Muscle layer of duodenum (tissue), 2 donors: ENCODE data around the gene SCUBE2.
A peak's percentile ranks its signal among the peaks of the same experiment; 100 is the strongest.
"Not testable (repeated sequence)": the region's sequence is repeated elsewhere in the genome, so short reads cannot be mapped to it uniquely, and the experiment has no call there.

Source experiments
- H3K27ac ChIP-seq: one replicate; pipeline ENCODE4 v1.7.0; 2013; ENCODE audit warnings: mild to moderate bottlenecking, low read length
- H3K27me3 ChIP-seq: one replicate; pipeline ENCODE4 v1.7.0; 2013; ENCODE audit warnings: low read depth, mild to moderate bottlenecking, control low read depth, low read length
- H3K36me3 ChIP-seq, 2 donors: one replicate each; pipeline ENCODE4 v1.7.0; 2013; ENCODE audit warnings: low read length in 2 of 2, control low read depth in 1 of 2, mild to moderate bottlenecking in 1 of 2; ENCODE audit not compliant: insufficient read depth in 2 of 2, control insufficient read depth in 1 of 2
- H3K4me1 ChIP-seq, 2 donors: one replicate each; pipeline ENCODE4 v1.7.0; 2013; ENCODE audit warnings: low read length in 2 of 2, mild to moderate bottlenecking in 2 of 2, control low read depth in 1 of 2, moderate library complexity in 1 of 2; ENCODE audit not compliant: insufficient read depth in 2 of 2, control insufficient read depth in 1 of 2
- H3K4me3 ChIP-seq, 2 donors: one replicate each; pipeline ENCODE4 v1.7.0; 2013; ENCODE audit warnings: low read length in 2 of 2, low read depth in 1 of 2, mild to moderate bottlenecking in 1 of 2
- H3K9me3 ChIP-seq, 2 donors: one replicate each; pipeline ENCODE4 v1.7.0; 2013; ENCODE audit warnings: low read length in 2 of 2, control low read depth in 1 of 2, mild to moderate bottlenecking in 1 of 2; ENCODE audit not compliant: control insufficient read depth in 1 of 2
- donor health status: healthy.

Gene SCUBE2

GRCh38 chr11:9099617-9100016, 8.2 kb upstream of the SCUBE2 start:
- Histone ChIP-seq H3K4me1 (no peaks in the 10 kb centered on the region), H3K4me3 (no peak overlapping the region), H3K36me3 (no peaks in the 10 kb centered on the region), H3K9me3 (no peaks in the 10 kb centered on the region), H3K27me3 (no peaks in the 10 kb centered on the region), H3K27ac (no peak overlapping the region)

GRCh38 chr11:9098455-9098854, 7.1 kb upstream of the SCUBE2 start:
- H3K9me3 ChIP-seq, H3K27ac ChIP-seq: not testable (repeated sequence)

DNA sequence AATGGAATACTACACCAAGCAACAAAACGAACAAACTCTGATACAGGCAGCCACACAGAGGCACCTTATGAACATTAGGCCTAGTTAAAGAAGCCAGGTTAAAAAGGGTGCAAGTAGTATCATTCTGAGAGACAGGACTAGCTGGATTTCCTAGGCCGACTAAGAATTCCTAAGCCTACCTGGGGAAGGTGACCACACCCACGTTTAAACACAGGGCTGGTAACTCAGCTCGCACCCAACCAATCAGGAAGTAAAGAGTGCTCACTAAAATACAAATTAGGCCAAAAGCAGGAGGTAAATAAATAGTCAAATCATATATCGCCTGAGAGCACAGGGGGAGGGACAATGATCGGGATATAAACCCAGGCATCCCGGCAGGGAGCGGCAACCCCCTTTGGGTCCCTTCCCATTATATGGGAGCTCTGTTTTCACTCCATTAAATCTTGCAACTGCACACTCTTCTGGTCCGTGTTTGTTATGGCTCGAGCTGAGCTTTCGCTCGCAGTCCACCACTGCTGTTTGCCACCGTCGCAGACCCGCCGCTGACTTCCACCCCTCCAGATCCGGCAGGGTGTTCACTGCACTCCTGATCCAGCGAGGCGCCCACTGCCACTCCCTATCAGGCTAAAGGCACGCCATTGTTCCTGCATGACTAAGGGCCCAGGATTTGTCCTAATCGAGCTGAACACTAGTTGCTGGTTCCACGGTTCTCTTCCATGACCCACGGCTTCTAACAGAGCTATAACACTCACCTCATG, 6.0 kb upstream of the SCUBE2 start:
- not testable (repeated sequence) for H3K4me3 ChIP-seq, H3K27ac ChIP-seq, H3K27me3 ChIP-seq, H3K36me3 ChIP-seq, H3K9me3 ChIP-seq, H3K4me1 ChIP-seq

More at GRCh38 chr11:9098455-9098854, 7.1 kb upstream of the SCUBE2 start:
- H3K36me3 ChIP-seq, H3K4me1 ChIP-seq, H3K27me3 ChIP-seq, H3K4me3 ChIP-seq: not testable (repeated sequence)

GRCh38 chr11:9096427-9096826, 5.0 kb upstream of the SCUBE2 start:
- Histone ChIP-seq H3K27me3 (no peaks in the 10 kb centered on the region), H3K4me3 (no peak overlapping the region), H3K9me3 (no peaks in the 10 kb centered on the region), H3K36me3 (no peaks in the 10 kb centered on the region), H3K4me1 (no peaks in the 10 kb centered on the region), H3K27ac (no peak overlapping the region)

GRCh38 chr11:9095421-9095820, 4.0 kb upstream of the SCUBE2 start:
- no peak overlapping the region for H3K4me3 ChIP-seq
- H3K27me3 ChIP-seq, result no peaks in the 10 kb centered on the region
- no peak overlapping the region for H3K27ac ChIP-seq
- H3K36me3 ChIP-seq, result no peaks in the 10 kb centered on the region
- H3K4me1 ChIP-seq, result no peaks in the 10 kb centered on the region
- no peaks in the 10 kb centered on the region for H3K9me3 ChIP-seq

GRCh38 chr11:9094420-9094819, 3.0 kb upstream of the SCUBE2 start:
- Histone ChIP-seq H3K27me3 (no peaks in the 10 kb centered on the region), H3K9me3 (no peaks in the 10 kb centered on the region), H3K36me3 (no peaks in the 10 kb centered on the region), H3K4me3 (no peak overlapping the region), H3K4me1 (no peaks in the 10 kb centered on the region), H3K27ac (no peak overlapping the region)

- Histone ChIP-seq H3K9me3 (no peaks in the 10 kb centered on the region), H3K27ac (no peak overlapping the region), H3K36me3 (no peaks in the 10 kb centered on the region), H3K4me1 (no peaks in the 10 kb centered on the region), H3K4me3 (no peak overlapping the region), H3K27me3 (no peaks in the 10 kb centered on the region)
Observed at GRCh38 chr11:9092853-9093778, 1.7 kb upstream of the SCUBE2 start.

GRCh38 chr11:9092072-9092471, 673 bp upstream of the SCUBE2 start:
- Histone ChIP-seq H3K36me3 (no peaks in the 10 kb centered on the region), H3K9me3 (no peaks in the 10 kb centered on the region), H3K27me3 (no peaks in the 10 kb centered on the region), H3K4me1 (no peaks in the 10 kb centered on the region), H3K27ac (no peak overlapping the region), H3K4me3 (peak overlapping the region in 1 of 2 donors; percentile 44)

- Histone ChIP-seq H3K4me3 (peak overlapping the region; percentile 46 to 75), H3K27ac (no peak overlapping the region), H3K27me3 (no peaks in the 10 kb centered on the region), H3K9me3 (no peaks in the 10 kb centered on the region), H3K4me1 (no peaks in the 10 kb centered on the region), H3K36me3 (no peaks in the 10 kb centered on the region)
Observed at GRCh38 chr11:9090488-9091043, 833 bp downstream of the SCUBE2 start.

DNA sequence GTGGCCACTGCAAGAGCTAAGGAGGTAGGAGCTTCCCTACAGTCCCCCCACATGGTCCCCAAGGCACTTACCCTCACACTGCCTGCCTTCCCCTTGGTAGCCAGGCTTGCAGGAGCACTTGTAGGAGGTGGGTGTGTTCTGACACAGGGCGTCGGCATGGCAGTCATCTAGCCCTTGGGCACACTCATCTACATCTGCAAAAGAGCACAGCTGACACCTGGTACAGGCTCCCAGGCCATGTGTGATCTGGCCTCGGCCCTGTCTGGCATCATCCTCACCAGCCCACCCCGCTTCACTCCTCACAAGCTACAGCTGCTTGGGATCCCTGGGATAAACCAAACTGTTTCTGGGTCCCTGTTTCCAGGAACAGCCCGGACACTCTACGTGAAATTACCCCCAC, 1.8 kb downstream of the SCUBE2 start:
- H3K27ac ChIP-seq, result no peak overlapping the region

DNA sequence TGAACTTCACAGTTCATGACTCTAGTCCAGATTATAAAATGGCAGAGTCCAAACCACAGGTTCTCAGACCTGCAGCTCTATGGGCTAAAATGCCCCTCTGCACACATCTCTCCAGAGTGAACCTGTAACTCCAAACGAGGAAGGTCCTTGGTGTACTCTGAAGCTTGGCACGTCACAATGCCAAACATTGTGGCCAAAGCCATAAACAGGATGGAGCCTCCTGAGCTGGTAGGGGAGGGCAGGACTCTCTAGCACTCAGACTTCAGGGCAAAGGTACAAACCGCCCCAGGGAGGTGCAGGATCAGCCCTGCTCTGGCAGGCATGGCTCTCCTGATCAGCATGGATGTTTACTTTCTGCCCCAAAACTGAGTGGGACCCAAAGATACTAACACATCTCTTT, 2.3 kb downstream of the SCUBE2 start:
- H3K4me1 ChIP-seq, result no peaks in the 10 kb centered on the region
- no peak overlapping the region for H3K27ac ChIP-seq
- H3K4me3 ChIP-seq, result no peak overlapping the region
- no peaks in the 10 kb centered on the region for H3K27me3 ChIP-seq
- no peaks in the 10 kb centered on the region for H3K9me3 ChIP-seq
- no peaks in the 10 kb centered on the region for H3K36me3 ChIP-seq

More for the DNA sequence above, 1.8 kb downstream of the SCUBE2 start:
- Histone ChIP-seq H3K36me3 (no peaks in the 10 kb centered on the region), H3K4me3 (no peak overlapping the region), H3K27me3 (no peaks in the 10 kb centered on the region), H3K4me1 (no peaks in the 10 kb centered on the region), H3K9me3 (no peaks in the 10 kb centered on the region)
